ENCODE measurements around the gene FBN1. TPM values are rescaled to one million over a fixed set of nuclear protein-coding genes. Genes with fewer than 3 reads are reported as not detected.

Gene FBN1
- total and polyA plus RNA-seq, 10 of the 15 experiments (the other 5 are each of a cell fraction or from before 2014, with no cell fraction given) = 2.2 to 15.3 (median 7.0) TPM

- H3K36me3 ChIP-seq (ENCODE audit: control insufficient read depth in 2 of 2, insufficient read depth in 2 of 2, low read length in 1 of 2) = no peaks in the 10 kb centered on the region
- H3K4me3 ChIP-seq = no peak overlapping the region
- H2AFZ ChIP-seq (ENCODE audit: control insufficient read depth, low read depth, low read length) = no peak overlapping the region
- TF ChIP-seq ATF7 (IDR thresholded peaks at IDR 0.05; ENCODE audit: low read depth) (no peak), BACH1 (IDR thresholded peaks at IDR 0.05; ENCODE audit: borderline replicate concordance) (no peak)
- H3K9me3 ChIP-seq (replicated peaks; ENCODE audit: control insufficient read depth, insufficient read depth, low read length) = no peaks in the 10 kb centered on the region
- no peaks in the 10 kb centered on the region for H3K4me1 ChIP-seq (ENCODE audit: control insufficient read depth, insufficient read depth, low read length)
- H3K27me3 ChIP-seq (replicated peaks in 1 of 2; ENCODE audit: control insufficient read depth in 2 of 2, insufficient read depth in 2 of 2, low read length in 1 of 2) = no peaks in the 10 kb centered on the region
- SMC1A ChIA-PET (ENCODE audit: uncharacterized antibody, unreplicated experiment) = no interaction called here
- RAD21 ChIA-PET (ENCODE audit: unreplicated experiment) = no interaction called here
- intact Hi-C loops (cut with micrococcal nuclease; ENCODE audit: unreplicated experiment) = no loop called here
- no peak overlapping the region for H3K9ac ChIP-seq (ENCODE audit: control insufficient read depth, insufficient read depth, low read length)
- H3K27ac ChIP-seq (ENCODE audit: control insufficient read depth, insufficient read depth) = no peak overlapping the region
- no peaks in the 10 kb centered on the region for H3K79me2 ChIP-seq (ENCODE audit: control insufficient read depth, insufficient read depth, low read length)
- H4K20me1 ChIP-seq (ENCODE audit: control insufficient read depth, insufficient read depth) = no peaks in the 10 kb centered on the region
- CTCF ChIA-PET = no interaction called here
- DNase-seq (ENCODE audit: low read depth, low spot score) (no peak), FAIRE-seq (no peak), ATAC-seq (no peak)
- no peak overlapping the region for H3K4me2 ChIP-seq (ENCODE audit: control insufficient read depth, insufficient read depth)
- in situ Hi-C loops (cut with MboI) = no loop called here
- WGBS (ENCODE audit: insufficient coverage, insufficient replicate concordance, low lambda C conversion rate, missing lambda C conversion rate) = 86% methylated on average over 4 of the region's 4 CpGs
- POLR2A ChIA-PET = no interaction called here
- no TSS peak for BruUV-seq (replicated peaks)
These were observed 38.7 kb upstream of the FBN1 start for GRCh38 chr15:48683991-48684765.

DNA sequence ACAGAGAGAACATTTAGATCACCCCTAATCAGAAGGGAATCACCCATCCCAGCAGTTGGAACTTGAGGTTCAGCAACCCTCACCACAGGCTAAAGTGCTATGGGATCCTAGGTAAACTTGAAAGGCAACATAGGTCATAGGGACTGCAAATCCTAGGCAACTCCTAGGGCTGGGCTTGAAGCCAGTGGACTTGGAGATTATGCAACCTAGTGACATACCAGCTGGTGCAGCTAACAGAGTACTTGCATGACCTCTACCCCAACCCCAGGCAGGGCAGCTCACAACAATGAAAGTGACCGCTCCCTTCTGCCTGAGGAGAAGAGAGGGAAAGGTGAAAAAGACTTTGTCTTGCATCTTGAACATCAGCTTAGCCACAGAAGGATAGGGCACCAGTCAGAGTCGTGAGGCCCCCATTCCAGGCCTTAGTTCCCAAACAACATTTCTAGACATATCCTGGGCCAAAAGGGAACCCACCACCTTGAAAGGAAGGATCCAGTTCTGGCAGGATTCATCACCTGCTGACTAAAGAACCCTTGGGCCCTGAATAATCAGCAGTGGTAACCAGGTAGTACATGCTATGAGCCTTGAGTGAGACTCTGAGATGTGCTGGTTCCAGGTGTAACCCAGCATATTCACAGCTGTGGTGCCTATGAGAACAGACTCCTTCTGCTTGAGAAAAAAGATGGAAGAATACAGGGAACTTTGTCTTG lies 37.6 kb upstream of the FBN1 start:
- BruUV-seq (replicated peaks) = no TSS peak
- no peaks in the 10 kb centered on the region for H3K4me1 ChIP-seq (ENCODE audit: control insufficient read depth, insufficient read depth, low read length)
- FAIRE-seq (no peak), DNase-seq (ENCODE audit: low read depth, low spot score) (no peak), ATAC-seq (no peak)
- in situ Hi-C loops (cut with MboI) (no loop called here), intact Hi-C loops (cut with micrococcal nuclease; ENCODE audit: unreplicated experiment) (no loop called here)
- H3K4me2 ChIP-seq (ENCODE audit: control insufficient read depth, insufficient read depth) = no peak overlapping the region
- WGBS (ENCODE audit: insufficient coverage, insufficient replicate concordance, low lambda C conversion rate, missing lambda C conversion rate) = 63% methylated on average over 2 of the region's 2 CpGs
- no peaks in the 10 kb centered on the region for H3K79me2 ChIP-seq (ENCODE audit: control insufficient read depth, insufficient read depth, low read length)
- no peaks in the 10 kb centered on the region for H4K20me1 ChIP-seq (ENCODE audit: control insufficient read depth, insufficient read depth)
- H3K9me3 ChIP-seq (replicated peaks; ENCODE audit: control insufficient read depth, insufficient read depth, low read length) = no peaks in the 10 kb centered on the region
- ChIA-PET CTCF (no interaction called here), POLR2A (no interaction called here), RAD21 (ENCODE audit: unreplicated experiment) (no interaction called here), SMC1A (ENCODE audit: uncharacterized antibody, unreplicated experiment) (no interaction called here)
- H3K27me3 ChIP-seq (replicated peaks in 1 of 2; ENCODE audit: control insufficient read depth in 2 of 2, insufficient read depth in 2 of 2, low read length in 1 of 2) = no peaks in the 10 kb centered on the region
- no peak overlapping the region for H3K27ac ChIP-seq (ENCODE audit: control insufficient read depth, insufficient read depth)
- no peak overlapping the region for H3K9ac ChIP-seq (ENCODE audit: control insufficient read depth, insufficient read depth, low read length)
- H3K36me3 ChIP-seq (ENCODE audit: control insufficient read depth in 2 of 2, insufficient read depth in 2 of 2, low read length in 1 of 2) = no peaks in the 10 kb centered on the region
- H2AFZ ChIP-seq (ENCODE audit: control insufficient read depth, low read depth, low read length) = no peak overlapping the region
- H3K4me3 ChIP-seq = no peak overlapping the region
- TF ChIP-seq ASH2L (IDR thresholded peaks at IDR 0.05; ENCODE audit: borderline replicate concordance, low read depth) (no peak), SREBF1 (IDR thresholded peaks at IDR 0.05; ENCODE audit: low read length) (no peak), SMAD1 (IDR thresholded peaks at IDR 0.05; ENCODE audit: low read depth, partially characterized antibody) (no peak), CHD4 (IDR thresholded peaks at IDR 0.05) (no peak), MTA3 (IDR thresholded peaks at IDR 0.05; ENCODE audit: borderline replicate concordance, low read length) (no peak), BCL11A (IDR thresholded peaks at IDR 0.05; ENCODE audit: low read depth, low read length) (no peak), PAX5 (IDR thresholded peaks at IDR 0.05; ENCODE audit: borderline replicate concordance, low read depth, low read length) (no peak), CREB1 (IDR thresholded peaks at IDR 0.05; ENCODE audit: low read depth) (no peak), IRF3 (IDR thresholded peaks at IDR 0.05) (no peak), SMARCA5 (IDR thresholded peaks at IDR 0.05) (no peak), DPF2 (IDR thresholded peaks at IDR 0.05) (no peak)
- TF ChIP-seq, protein P1, sequence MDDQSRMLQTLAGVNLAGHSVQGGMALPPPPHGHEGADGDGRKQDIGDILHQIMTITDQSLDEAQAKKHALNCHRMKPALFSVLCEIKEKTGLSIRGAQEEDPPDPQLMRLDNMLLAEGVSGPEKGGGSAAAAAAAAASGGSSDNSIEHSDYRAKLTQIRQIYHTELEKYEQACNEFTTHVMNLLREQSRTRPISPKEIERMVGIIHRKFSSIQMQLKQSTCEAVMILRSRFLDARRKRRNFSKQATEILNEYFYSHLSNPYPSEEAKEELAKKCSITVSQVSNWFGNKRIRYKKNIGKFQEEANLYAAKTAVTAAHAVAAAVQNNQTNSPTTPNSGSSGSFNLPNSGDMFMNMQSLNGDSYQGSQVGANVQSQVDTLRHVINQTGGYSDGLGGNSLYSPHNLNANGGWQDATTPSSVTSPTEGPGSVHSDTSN (IDR thresholded peaks at IDR 0.05; ENCODE audit: insufficient replicate concordance, low read depth, low read length) = no peak
- TF ChIP-seq, protein P2, sequence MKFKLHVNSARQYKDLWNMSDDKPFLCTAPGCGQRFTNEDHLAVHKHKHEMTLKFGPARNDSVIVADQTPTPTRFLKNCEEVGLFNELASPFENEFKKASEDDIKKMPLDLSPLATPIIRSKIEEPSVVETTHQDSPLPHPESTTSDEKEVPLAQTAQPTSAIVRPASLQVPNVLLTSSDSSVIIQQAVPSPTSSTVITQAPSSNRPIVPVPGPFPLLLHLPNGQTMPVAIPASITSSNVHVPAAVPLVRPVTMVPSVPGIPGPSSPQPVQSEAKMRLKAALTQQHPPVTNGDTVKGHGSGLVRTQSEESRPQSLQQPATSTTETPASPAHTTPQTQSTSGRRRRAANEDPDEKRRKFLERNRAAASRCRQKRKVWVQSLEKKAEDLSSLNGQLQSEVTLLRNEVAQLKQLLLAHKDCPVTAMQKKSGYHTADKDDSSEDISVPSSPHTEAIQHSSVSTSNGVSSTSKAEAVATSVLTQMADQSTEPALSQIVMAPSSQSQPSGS (IDR thresholded peaks at IDR 0.05; ENCODE audit: low read length) = no peak
